Mucosa of descending colon (tissue), 3 donors: ENCODE measurements around the gene GPR141. TPM values are rescaled to one million over a fixed set of nuclear protein-coding genes. Genes with fewer than 3 reads are reported as not detected.

ENCODE experiments used
- ATAC-seq: fragments of 200-7000 bp; cut with Tn5 transposase; one replicate; pipeline ENCODE4 v1.9.1; 2020; ENCODE audit warnings: mild to moderate bottlenecking, moderate library complexity
- DNase-seq, 3 donors: peaks; one replicate each; pipeline ENCODE4 v3.0.0-alpha.2; 2020
- H3K36me3 ChIP-seq: fragments of 200-600 bp; one replicate; pipeline ENCODE4 v1.8.0; 2021; ENCODE audit warnings: low read depth, mild to moderate bottlenecking
- H3K4me1 ChIP-seq: fragments of 200-600 bp; one replicate; pipeline ENCODE4 v1.8.0; 2021; ENCODE audit warnings: low read depth, mild to moderate bottlenecking
- H3K4me3 ChIP-seq: fragments of 200-600 bp; one replicate; pipeline ENCODE4 v1.8.0; 2021; ENCODE audit warnings: mild to moderate bottlenecking
- H3K9me3 ChIP-seq: fragments of 200-600 bp; one replicate; pipeline ENCODE4 v1.8.0; 2021; ENCODE audit warnings: mild to moderate bottlenecking
- intact Hi-C, 2 donors: fragments of 100-400 bp; cut with DNase I in 1 of 2; cut with micrococcal nuclease in 1 of 2; formaldehyde crosslinking; loops; one replicate each; pipeline versions ENCODE4 v1.11.0 to v1.11.1; 2022; cut with DNase I, micrococcal nuclease
- total RNA-seq, 3 donors: library from RNA; stranded (reverse); fragmentation: NEBNext Ultra II Directional in 2 of 3; extraction: Animal tissue kit (Norgen Biotek cat#: 25700) in 2 of 3; gene quantifications; one replicate each; pipeline versions ENCODE4 v1.2.1 to v1.2.4, GENCODE V29; 2021 to 2023
- TF ChIP-seq, protein P1 (sequence below): fragments of 200-600 bp; IDR thresholded peaks from one replicate; pipeline ENCODE4 v1.8.0; 2022; ENCODE audit warnings: antibody characterized with exemption, mild to moderate bottlenecking
- donor health status: DM: no; HTN: no; CAD: no; lungs with moderate emphysema.
- donor health status: DM: no; HTN: no; CAD: no.
- donor health status: DM: no; HTN: yes; CAD: no.

GPR141 gene
- total RNA-seq, 3 donors from 2014 or later: 0.94 to 1.0 TPM; not detected in 1

DNA sequence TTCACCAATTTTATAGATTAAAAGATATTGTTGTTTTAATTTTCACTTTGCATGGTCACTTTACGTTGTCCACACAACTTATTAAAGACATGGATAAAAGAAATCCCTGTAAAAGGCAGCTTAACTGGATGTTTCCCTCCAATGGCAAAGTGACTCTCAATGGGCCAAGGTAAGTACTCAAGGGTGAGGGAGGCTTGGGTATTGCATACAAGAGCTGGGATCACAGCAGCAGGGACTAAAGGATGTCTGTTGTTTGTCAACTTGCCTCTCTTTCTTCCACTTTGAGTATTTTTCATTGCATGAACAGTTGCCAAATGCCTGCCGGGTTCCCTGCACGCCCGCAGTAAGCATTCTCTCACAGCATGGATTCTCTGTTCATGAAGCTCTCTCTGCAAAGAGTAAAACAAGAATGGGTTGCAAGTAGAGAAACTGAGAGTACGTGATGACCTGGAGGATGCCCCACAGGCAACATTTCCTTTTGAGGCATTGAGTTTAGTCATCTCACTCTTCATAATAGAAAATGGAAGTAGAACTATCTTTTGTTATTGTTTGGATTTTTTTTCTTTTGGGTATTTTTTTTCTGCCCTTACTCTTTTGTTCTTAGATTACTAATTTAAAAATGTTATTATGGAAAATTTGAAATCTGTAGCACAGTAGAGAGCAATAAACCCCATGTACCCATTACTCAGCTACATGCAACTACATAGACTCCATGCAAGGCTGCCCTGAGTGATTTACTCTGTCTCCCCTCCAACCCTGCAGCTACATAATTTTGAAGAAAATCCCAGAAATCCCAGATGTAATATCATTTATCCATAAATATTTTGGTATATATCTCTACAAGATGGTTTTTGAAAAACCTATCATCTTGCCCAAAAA, 26.3 kb downstream of the GPR141 start:
- no peak for DNase-seq
- Histone ChIP-seq H3K4me1 (no peaks in the 10 kb centered on the region), H3K36me3 (no peaks in the 10 kb centered on the region), H3K9me3 (no peaks in the 10 kb centered on the region), H3K4me3 (no peak overlapping the region)
- TF ChIP-seq, protein P1, sequence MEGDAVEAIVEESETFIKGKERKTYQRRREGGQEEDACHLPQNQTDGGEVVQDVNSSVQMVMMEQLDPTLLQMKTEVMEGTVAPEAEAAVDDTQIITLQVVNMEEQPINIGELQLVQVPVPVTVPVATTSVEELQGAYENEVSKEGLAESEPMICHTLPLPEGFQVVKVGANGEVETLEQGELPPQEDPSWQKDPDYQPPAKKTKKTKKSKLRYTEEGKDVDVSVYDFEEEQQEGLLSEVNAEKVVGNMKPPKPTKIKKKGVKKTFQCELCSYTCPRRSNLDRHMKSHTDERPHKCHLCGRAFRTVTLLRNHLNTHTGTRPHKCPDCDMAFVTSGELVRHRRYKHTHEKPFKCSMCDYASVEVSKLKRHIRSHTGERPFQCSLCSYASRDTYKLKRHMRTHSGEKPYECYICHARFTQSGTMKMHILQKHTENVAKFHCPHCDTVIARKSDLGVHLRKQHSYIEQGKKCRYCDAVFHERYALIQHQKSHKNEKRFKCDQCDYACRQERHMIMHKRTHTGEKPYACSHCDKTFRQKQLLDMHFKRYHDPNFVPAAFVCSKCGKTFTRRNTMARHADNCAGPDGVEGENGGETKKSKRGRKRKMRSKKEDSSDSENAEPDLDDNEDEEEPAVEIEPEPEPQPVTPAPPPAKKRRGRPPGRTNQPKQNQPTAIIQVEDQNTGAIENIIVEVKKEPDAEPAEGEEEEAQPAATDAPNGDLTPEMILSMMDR: no peak
- intact Hi-C loops: no loop called here
- ATAC-seq: no peak

DNA sequence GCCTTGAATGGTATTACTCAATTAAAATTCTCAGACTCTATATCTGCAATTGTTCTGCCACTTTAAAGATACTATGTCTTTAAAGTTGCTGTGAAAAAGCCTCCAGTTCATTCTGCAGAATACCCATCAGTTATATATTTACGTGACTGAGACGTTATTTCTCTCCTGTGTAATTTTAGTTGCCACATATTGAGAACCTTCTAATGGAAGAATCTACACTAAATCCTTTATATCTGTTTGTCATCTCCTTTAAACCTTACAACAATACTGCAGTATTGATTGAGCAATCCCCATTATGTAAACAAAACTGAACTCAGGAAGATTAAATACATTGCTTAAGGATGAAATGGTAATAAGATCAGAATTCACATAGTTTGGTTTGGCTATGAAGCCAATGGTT, 30.0 kb downstream of the GPR141 start:
- intact Hi-C loops: no loop called here
- Histone ChIP-seq H3K4me1 (no peaks in the 10 kb centered on the region), H3K36me3 (no peaks in the 10 kb centered on the region), H3K9me3 (no peaks in the 10 kb centered on the region), H3K4me3 (no peak overlapping the region)
- TF ChIP-seq, protein P1: no peak
- no peak for DNase-seq
- ATAC-seq: no peak

DNA sequence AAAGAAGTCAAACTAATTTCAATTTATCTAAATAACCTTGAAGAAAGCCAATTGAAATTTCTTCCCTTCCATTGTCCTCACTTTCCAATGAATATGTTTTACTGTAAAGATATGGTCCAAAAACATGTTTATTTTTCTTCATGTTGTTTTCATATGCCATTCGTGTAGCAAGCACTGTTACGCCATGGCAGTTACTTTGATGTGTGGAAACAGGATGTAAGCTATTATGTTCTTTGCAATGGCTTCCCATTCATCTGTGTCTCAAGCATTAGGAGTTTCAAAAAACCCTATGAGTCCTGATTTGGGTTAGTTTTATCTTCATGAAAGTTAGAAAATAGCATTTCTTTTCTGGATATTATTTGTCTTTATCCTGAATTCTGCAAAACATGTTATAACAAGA, 31.0 kb downstream of the GPR141 start:
- Histone ChIP-seq H3K9me3 (no peaks in the 10 kb centered on the region), H3K4me1 (no peaks in the 10 kb centered on the region), H3K4me3 (no peak overlapping the region), H3K36me3 (no peaks in the 10 kb centered on the region)
- DNase-seq (no peak), ATAC-seq (no peak)
- TF ChIP-seq, protein P1: no peak
- intact Hi-C loops: no loop called here

DNA sequence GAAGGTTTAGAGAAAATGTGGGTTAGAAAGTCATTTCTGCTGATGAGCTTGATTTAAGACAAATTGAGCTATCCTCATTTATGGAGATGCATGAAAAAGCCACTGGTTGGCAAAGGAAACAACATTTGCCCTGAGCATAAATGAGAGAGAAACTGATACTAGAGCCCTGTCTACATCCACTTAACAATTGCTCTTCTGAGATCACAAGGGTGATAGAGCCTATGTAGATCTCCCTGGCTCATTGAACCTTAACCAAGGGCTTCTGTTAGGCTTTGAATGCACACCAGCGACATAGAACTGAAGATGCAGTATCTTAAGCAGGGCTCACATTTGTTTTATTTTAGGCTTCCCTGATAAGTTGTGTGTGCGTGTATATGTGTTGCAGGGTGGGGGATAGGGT, 35.0 kb downstream of the GPR141 start:
- intact Hi-C loops: no loop called here
- no peak overlapping the region for H3K4me3 ChIP-seq

DNA sequence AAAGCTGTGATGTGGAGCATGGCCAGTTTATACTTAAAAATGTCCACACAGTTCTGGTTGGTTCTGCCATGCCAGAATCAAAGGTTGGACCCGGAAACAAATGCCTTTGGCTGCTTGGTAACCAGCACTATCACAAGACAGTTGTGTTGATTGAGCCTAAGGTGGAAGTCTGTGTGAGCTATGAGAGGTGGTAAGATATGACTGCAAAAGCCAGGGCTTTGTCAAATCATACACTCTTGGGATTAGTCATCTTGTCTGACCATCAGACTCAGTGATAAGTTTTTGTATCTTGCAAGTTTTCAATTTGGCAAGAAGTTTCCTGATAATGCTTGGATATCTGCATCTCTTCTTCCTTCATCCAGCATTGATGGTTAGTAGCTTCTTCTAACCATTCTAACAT, 35.5 kb downstream of the GPR141 start:
- no peak overlapping the region for H3K4me3 ChIP-seq
- H3K4me1 ChIP-seq: no peaks in the 10 kb centered on the region
- intact Hi-C loops: no loop called here
- no peaks in the 10 kb centered on the region for H3K9me3 ChIP-seq
- no peaks in the 10 kb centered on the region for H3K36me3 ChIP-seq
- TF ChIP-seq, protein P1: no peak
- no peak for ATAC-seq
- DNase-seq: no peak

More for the DNA sequence above, 35.0 kb downstream of the GPR141 start:
- ATAC-seq (no peak), DNase-seq (no peak)
- Histone ChIP-seq H3K36me3 (no peaks in the 10 kb centered on the region), H3K9me3 (no peaks in the 10 kb centered on the region), H3K4me1 (no peaks in the 10 kb centered on the region)
- TF ChIP-seq, protein P1: no peak
